Tibial artery (tissue), 4 donors: Measurements from ENCODE around the gene C9orf85.
"Not testable (repeated sequence)": the region's sequence is repeated elsewhere in the genome, so short reads cannot be mapped to it uniquely, and the experiment has no call there.

Experiments
- DNase-seq, 2 donors: peaks; one replicate each; pipeline ENCODE4 v3.0.0-alpha.2; 2019
- H3K27ac ChIP-seq, 2 donors: fragments of 200-600 bp; sonication (generic) in 1 of 2; 1 replicate in 1 of 2; 2 replicates in 1 of 2; pipeline ENCODE4 v1.5.1; 2018 to 2019; ENCODE audit warnings: mild to moderate bottlenecking in 1 of 2
- H3K27me3 ChIP-seq, 2 donors: fragments of 200-600 bp; sonication (generic) in 1 of 2; one replicate each; pipeline versions ENCODE4 v1.5.1 to v1.6.0; 2016 to 2019
- H3K36me3 ChIP-seq, 3 donors: fragments of 200-600 bp; sonication (generic) in 2 of 3; one replicate each; pipeline ENCODE4 v1.5.1; 2016 to 2019; ENCODE audit warnings: mild to moderate bottlenecking in 2 of 3
- H3K4me1 ChIP-seq, 4 donors: fragments of 200-600 bp; sonication (generic) in 2 of 4; 1 replicate in 3 of 4; 2 replicates in 1 of 4; pipeline ENCODE4 v1.5.1; 2016 to 2019
- H3K4me3 ChIP-seq, 2 donors: fragments of 200-600 bp; sonication (generic) in 1 of 2; 1 replicate in 1 of 2; 2 replicates in 1 of 2; pipeline ENCODE4 v1.5.1; 2018 to 2019; ENCODE audit warnings: mild to moderate bottlenecking in 2 of 2
- H3K9me3 ChIP-seq, 3 donors: fragments of 200-600 bp; sonication (generic) in 1 of 3; one replicate each; pipeline ENCODE4 v1.5.1; 2016 to 2019
- intact Hi-C: fragments of 100-400 bp; cut with DNase I; formaldehyde crosslinking; loops from one replicate; pipeline ENCODE4 v1.15.0; 2023; ENCODE audit warnings: low total_unique reads
- TF ChIP-seq, protein P1 (sequence below), 2 experiments: fragments of 200-600 bp in 1 of 2; fragments of 450-650 bp in 1 of 2; IDR thresholded peaks; one replicate each; pipeline ENCODE4 v1.5.1; 2017 to 2019; ENCODE audit warnings: antibody characterized with exemption in 2 of 2, mild to moderate bottlenecking in 1 of 2, moderate library complexity in 1 of 2

C9orf85 gene

GRCh38 chr9:71986900-71987299 is 75.5 kb downstream of the C9orf85 start:
- H3K4me3 ChIP-seq, result no peak overlapping the region
- no peak overlapping the region for H3K27ac ChIP-seq
- TF ChIP-seq, protein P1, sequence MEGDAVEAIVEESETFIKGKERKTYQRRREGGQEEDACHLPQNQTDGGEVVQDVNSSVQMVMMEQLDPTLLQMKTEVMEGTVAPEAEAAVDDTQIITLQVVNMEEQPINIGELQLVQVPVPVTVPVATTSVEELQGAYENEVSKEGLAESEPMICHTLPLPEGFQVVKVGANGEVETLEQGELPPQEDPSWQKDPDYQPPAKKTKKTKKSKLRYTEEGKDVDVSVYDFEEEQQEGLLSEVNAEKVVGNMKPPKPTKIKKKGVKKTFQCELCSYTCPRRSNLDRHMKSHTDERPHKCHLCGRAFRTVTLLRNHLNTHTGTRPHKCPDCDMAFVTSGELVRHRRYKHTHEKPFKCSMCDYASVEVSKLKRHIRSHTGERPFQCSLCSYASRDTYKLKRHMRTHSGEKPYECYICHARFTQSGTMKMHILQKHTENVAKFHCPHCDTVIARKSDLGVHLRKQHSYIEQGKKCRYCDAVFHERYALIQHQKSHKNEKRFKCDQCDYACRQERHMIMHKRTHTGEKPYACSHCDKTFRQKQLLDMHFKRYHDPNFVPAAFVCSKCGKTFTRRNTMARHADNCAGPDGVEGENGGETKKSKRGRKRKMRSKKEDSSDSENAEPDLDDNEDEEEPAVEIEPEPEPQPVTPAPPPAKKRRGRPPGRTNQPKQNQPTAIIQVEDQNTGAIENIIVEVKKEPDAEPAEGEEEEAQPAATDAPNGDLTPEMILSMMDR (IDR thresholded peaks at IDR 0.05), result no peak
- peaks cover 0 to 7% (median 0%) of the 10 kb centered on the region in 3 donors for H3K36me3 ChIP-seq
- no peak for DNase-seq
- H3K9me3 ChIP-seq, result no peaks in the 10 kb centered on the region
- H3K4me1 ChIP-seq, result peaks cover 0 to 7% (median 0%) of the 10 kb centered on the region in 4 donors
- intact Hi-C loops, result no loop called here
- no peaks in the 10 kb centered on the region for H3K27me3 ChIP-seq

- Histone ChIP-seq H3K27ac (no peak overlapping the region), H3K4me1 (peaks cover 0 to 7% (median 0%) of the 10 kb centered on the region in 4 donors), H3K36me3 (peaks cover 0 to 4% (median 0%) of the 10 kb centered on the region in 3 donors), H3K4me3 (no peak overlapping the region), H3K9me3 (no peaks in the 10 kb centered on the region), H3K27me3 (no peaks in the 10 kb centered on the region)
- no peak for DNase-seq
- TF ChIP-seq, protein P1 (IDR thresholded peaks at IDR 0.05), result no peak
- intact Hi-C loops, result no loop called here
These were observed 76.3 kb downstream of the C9orf85 start for GRCh38 chr9:71987471-71988371.

DNA sequence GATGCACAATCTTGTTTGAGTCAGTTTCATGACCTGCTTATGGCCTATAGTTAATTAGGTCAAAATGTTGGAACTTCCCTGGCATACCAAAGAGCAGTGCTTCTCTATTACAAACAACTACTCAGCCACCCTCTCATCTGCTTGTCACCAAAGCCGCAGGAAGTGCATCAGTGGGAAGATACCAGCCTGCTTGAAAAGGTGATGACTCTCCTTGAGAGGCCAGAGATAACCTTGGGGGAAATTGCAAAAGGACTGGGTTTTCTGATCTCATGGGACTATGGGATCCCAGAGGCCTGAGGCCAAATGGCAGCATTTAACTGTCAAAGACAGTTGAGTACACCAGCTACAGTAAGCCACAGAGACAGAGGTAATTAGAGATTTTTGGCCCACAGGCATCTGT is 79.0 kb downstream of the C9orf85 start:
- DNase-seq, result no peak
- Histone ChIP-seq H3K4me3 (no peak overlapping the region), H3K36me3 (no peaks in the 10 kb centered on the region), H3K9me3 (no peaks in the 10 kb centered on the region), H3K27me3 (no peaks in the 10 kb centered on the region), H3K27ac (no peak overlapping the region), H3K4me1 (no peaks in the 10 kb centered on the region)
- TF ChIP-seq, protein P1 (IDR thresholded peaks at IDR 0.05), result no peak
- intact Hi-C loops, result no loop called here

DNA sequence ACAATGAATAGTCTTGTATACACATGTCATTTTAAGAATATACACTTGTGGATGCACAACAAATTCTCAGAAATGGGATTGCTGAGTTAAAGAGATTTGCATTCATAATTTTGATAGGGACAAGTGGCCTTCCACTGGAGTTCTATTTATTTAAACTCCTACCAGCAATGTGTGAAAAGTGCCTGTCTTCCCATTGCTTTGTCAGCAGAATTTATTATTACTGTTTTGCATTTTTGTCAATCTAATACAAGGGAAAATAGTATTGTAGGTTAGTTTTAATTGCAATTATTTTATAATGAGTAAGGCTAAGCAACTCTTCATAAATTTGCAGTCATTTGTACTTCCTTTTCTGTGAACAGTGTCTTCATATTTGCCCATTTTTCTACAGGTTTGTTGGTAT is 94.0 kb downstream of the C9orf85 start:
- H3K27me3 ChIP-seq, result no peaks in the 10 kb centered on the region
- H3K36me3 ChIP-seq, result no peaks in the 10 kb centered on the region
- H3K9me3 ChIP-seq, result no peaks in the 10 kb centered on the region
- no peak overlapping the region for H3K27ac ChIP-seq
- TF ChIP-seq, protein P1 (IDR thresholded peaks at IDR 0.05), result no peak
- no peak overlapping the region for H3K4me3 ChIP-seq
- no peaks in the 10 kb centered on the region for H3K4me1 ChIP-seq
- intact Hi-C loops, result no loop called here
- DNase-seq, result no peak

GRCh38 chr9:72006501-72006900 is 95.1 kb downstream of the C9orf85 start:
- H3K27ac ChIP-seq, result no peak overlapping the region
- TF ChIP-seq, protein P1 (IDR thresholded peaks at IDR 0.05), result no peak
- no peaks in the 10 kb centered on the region for H3K27me3 ChIP-seq
- intact Hi-C loops, result no loop called here
- no peaks in the 10 kb centered on the region for H3K36me3 ChIP-seq
- no peak for DNase-seq
- no peaks in the 10 kb centered on the region for H3K4me1 ChIP-seq
- H3K4me3 ChIP-seq, result no peak overlapping the region
- no peaks in the 10 kb centered on the region for H3K9me3 ChIP-seq

GRCh38 chr9:72007726-72008125 is 96.3 kb downstream of the C9orf85 start:
- H3K4me3 ChIP-seq, H3K27ac ChIP-seq, H3K36me3 ChIP-seq, H3K4me1 ChIP-seq, H3K9me3 ChIP-seq, DNase-seq, H3K27me3 ChIP-seq, intact Hi-C loops: not testable (repeated sequence)
